NCI-H146 treated with DMSO at 0.1 percent for 48 hours (cell line): ENCODE data around the gene MGMT.

Experiments used
- DNase-seq: peaks from one replicate; lab custom pipeline; 2025; ENCODE audit not compliant: unreplicated experiment; lab: John Stamatoyannopoulos, UW

The MGMT gene

GRCh38 chr10:129784291-129784690 is 317.2 kb downstream of the MGMT start:
- DNase-seq = no peak

GRCh38 chr10:129784891-129785290 is 317.9 kb downstream of the MGMT start:
- DNase-seq = no peak

GRCh38 chr10:129785536-129785981 is 318.5 kb downstream of the MGMT start:
- no peak for DNase-seq

- DNase-seq = no peak
Measured at GRCh38 chr10:129786216-129786615, 319.2 kb downstream of the MGMT start.

- no peak for DNase-seq
Measured at GRCh38 chr10:129787557-129787956, 320.5 kb downstream of the MGMT start.

- DNase-seq = no peak
Measured at GRCh38 chr10:129788215-129788614, 321.2 kb downstream of the MGMT start.

GRCh38 chr10:129790715-129791446 is 323.8 kb downstream of the MGMT start:
- DNase-seq = no peak

GRCh38 chr10:129792141-129792540 is 325.1 kb downstream of the MGMT start:
- DNase-seq = no peak

- no peak for DNase-seq
Measured at GRCh38 chr10:129792864-129793263, 325.8 kb downstream of the MGMT start.

GRCh38 chr10:129793479-129793878 is 326.4 kb downstream of the MGMT start:
- DNase-seq = no peak

- DNase-seq = no peak
Measured at GRCh38 chr10:129793996-129794395, 327.0 kb downstream of the MGMT start.

GRCh38 chr10:129796710-129797420 is 329.8 kb downstream of the MGMT start:
- no peak for DNase-seq

- DNase-seq = no peak
Measured at GRCh38 chr10:129799942-129800341, 332.9 kb downstream of the MGMT start.

GRCh38 chr10:129800796-129801340 is 333.8 kb downstream of the MGMT start:
- DNase-seq = no peak

GRCh38 chr10:129807211-129807610 is 340.2 kb downstream of the MGMT start:
- no peak for DNase-seq

GRCh38 chr10:129808092-129808983 is 341.3 kb downstream of the MGMT start:
- DNase-seq = no peak

- no peak for DNase-seq
Measured at GRCh38 chr10:129809431-129809830, 342.4 kb downstream of the MGMT start.

- DNase-seq = no peak
Measured at GRCh38 chr10:129809841-129810240, 342.8 kb downstream of the MGMT start.

GRCh38 chr10:129811208-129811607 is 344.2 kb downstream of the MGMT start:
- DNase-seq = no peak

- no peak for DNase-seq
Measured at GRCh38 chr10:129812398-129812797, 345.4 kb downstream of the MGMT start.
